Dermis blood vessel endothelial cell (primary cell): ENCODE data around the gene FRS3. TPM values are rescaled to one million over a fixed set of nuclear protein-coding genes. Genes with fewer than 3 reads are reported as not detected.
A peak's percentile ranks its signal among the peaks of the same experiment; 100 is the strongest.

Experiments used
- DNase-seq: peaks from one replicate; pipeline ENCODE4 v3.0.0; 2010
- total RNA-seq: library from RNA; depleted of rRNA; stranded (reverse); fragments of >200 nt; gene quantifications from 2 replicates; pipeline ENCODE4 v1.2.3, GENCODE V29; 2014

Gene FRS3
- total RNA-seq, 1 donor from 2014 or later, result 1.2 TPM

DNA sequence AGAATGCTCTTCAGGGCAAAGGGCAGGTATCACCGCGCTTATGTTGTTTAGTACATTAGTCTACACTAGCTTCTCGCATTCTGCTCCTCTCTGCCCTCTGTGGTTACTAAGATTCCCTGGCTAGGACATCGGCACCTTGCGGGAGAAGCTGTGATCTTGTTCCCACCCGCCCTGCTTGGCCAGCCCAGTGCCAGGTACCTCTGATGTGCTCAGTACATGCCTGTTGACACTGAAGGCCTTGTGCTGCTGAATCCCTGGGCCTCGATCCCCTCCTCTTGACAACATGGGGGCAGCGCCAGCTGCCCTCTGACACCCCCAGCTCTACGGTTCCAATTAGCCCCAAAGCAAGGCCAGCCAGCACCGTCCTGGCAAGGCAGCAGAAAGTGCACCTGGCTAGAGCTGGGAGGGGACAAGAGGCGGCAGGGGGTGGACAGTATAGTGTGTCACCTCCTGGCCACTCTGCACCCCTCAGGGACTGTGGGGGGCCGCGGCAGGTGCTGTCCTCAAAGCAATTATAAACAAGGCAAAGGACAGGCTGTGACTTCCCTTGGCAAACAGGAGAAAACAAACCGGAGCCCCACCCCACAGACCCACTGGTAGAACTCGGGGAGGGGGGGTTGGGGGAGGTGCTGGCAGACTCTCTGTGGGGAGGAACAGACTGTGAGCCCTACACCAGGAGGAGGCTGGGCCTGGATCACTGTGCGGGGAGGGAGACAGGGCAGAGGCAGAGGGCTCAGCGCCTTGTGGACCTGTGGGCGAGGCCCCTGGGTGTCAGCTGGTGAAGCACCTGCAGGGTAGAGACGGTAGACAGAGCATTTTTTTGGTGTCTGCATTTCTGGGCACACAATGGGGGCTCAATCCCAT is 51.4 kb downstream of the FRS3 start:
- no peak for DNase-seq

GRCh38 chr6:41727705-41728072 is 52.0 kb downstream of the FRS3 start:
- no peak for DNase-seq

DNA sequence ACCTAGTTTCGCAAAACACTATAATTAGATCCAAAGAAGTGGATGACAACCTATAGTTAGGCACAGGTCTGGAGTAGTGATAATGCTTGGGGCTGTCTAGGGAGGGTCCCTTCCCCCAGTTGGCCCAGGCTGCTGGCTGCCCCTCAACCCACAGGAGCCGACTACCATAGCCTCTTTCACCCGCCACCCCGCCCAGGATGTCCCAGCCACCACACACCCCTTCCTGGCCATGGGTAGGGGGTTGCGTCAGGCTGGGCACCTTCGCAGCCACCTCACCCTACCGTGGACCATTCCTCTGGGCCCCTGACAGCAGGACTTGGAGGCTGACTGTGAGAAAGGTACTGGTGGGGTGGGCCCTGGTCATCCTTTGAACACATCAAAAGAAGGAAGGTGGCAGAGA is 52.8 kb downstream of the FRS3 start:
- no peak for DNase-seq

DNA sequence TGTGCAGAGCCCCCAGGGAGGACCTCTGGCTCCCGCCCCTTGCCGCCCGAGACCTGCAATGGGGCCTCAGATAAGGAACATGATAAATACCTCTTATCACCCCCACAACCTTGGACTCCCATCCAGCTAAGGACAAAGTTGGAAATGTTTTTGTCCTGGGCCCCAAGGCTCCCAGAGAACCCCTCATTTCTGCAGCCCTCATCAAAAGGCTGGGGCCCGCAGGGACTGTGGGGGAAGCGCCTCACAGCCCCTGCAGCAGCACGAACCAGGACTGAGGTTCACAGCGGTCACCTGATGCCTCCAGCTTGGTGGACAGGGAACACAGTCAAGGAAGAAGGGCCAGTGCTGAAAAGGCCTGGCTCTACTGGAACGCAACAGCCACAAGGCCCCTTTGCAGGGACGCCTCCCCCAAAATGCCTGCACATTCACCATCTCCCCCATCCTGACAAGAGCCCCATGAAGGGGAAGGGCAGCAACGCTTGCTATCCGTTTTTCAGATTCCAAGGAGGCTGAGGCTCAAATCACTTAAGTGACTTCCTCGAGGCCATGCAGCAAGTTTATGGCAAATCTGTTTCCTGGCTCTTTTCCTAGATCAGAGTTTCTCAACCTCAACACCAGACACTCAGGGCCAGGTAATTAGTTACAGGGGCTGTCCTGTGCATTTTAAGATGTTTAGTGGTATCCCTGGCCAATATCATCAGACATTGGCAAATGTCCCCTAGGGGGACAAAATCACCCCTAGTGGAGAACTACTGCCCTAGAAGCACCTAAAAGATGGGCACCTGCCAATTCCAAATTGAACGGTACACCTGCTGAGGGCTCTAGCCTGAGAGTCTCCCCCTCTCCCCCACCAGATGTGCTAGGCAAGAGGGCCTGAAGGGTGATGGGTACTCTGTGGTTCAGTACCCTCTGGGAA is 54.9 kb downstream of the FRS3 start:
- DNase-seq, result no peak

DNA sequence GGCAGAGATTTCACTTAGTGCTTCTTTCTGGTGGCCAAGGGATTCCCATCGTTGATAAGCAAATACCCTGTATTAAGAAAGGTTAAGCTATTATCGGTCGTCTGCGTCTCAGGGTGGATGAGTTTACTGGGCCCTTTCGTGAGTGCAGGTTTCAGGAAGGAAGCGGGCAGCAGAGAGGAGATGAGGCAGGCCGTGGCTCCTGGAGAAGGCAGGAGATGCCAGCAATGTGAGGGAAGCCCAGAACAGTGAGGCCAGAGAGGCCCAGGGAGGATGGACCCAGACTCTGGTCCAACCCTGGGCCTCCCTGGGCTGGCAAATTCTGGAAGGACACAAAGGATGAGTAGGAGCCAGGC is 55.5 kb downstream of the FRS3 start:
- DNase-seq, result no peak

- peak; percentile 47 for DNase-seq
These were observed 56.0 kb downstream of the FRS3 start for GRCh38 chr6:41723530-41724227.

DNA sequence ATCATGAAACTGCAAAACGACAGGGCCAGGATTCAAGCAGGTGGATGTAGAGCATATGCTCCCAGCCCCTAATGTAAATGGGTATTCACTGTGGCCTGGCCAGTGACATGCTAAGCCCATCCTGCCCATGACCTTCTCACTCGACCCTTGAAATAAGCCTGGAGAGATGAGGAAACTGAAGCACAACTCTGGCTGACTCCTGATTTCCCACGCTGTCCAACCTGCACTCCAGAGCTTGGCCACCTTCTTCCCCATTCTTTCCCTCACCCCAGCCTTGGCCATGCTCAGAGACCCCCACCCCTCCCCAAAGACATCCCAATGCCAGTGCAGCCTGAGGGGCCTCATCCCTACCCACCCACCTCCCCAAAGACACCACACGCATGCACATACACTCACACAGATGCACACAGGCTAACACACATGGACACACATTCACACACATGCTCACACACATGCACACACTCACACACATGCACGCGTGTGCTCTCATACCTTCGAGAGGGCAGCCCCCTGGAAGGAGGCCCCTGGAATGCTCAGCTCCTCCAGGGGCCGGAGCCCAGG is 56.7 kb downstream of the FRS3 start:
- DNase-seq, result no peak

- DNase-seq, result no peak
These were observed 58.3 kb downstream of the FRS3 start for GRCh38 chr6:41721414-41721813.

DNA sequence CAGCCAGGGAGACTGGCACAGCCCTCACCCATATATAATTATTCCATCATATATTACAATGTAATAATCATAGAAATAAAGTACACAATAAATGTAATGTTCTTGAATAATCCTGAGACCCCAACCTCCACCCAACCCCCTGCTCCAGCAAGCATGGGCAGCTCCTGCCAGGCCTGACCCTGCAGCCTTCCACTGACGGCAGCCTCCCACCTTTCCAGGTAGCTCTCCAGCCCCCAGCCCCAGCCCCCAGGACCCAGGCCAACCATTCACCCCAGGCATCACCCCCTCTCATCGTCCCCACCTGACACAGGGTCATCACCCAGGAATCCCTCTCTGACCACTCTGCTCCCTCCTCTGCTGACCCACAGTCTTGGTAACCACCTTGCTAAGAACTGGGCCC is 58.9 kb downstream of the FRS3 start:
- no peak for DNase-seq

- DNase-seq, result no peak
These were observed 59.5 kb downstream of the FRS3 start for GRCh38 chr6:41720262-41720620.

Other genes starting within 250 kb of the FRS3 start
- 4.4 and 9.2 TPM in 2 replicates for gene FOXP4, start 233.5 kb downstream of the FRS3 start, total RNA-seq
- gene MDFI, start 141.4 kb downstream of the FRS3 start, total RNA-seq, result 34.0 and 37.8 TPM in 2 replicates
- 5.7 and 6.5 TPM in 2 replicates for gene TFEB, start 44.3 kb downstream of the FRS3 start, total RNA-seq
- not detected in 2 replicates for gene PGC, start 32.5 kb downstream of the FRS3 start, total RNA-seq
- 6.9 and 10.4 TPM in 2 replicates for gene PRICKLE4, start 882 bp upstream of the FRS3 start, total RNA-seq
- gene TOMM6, start 7.8 kb upstream of the FRS3 start, total RNA-seq, result 76.0 and 85.6 TPM in 2 replicates
- gene USP49, start 115.5 kb upstream of the FRS3 start, total RNA-seq, result 2.9 and 3.1 TPM in 2 replicates
- 36.5 and 47.5 TPM in 2 replicates for gene MED20, start 141.2 kb upstream of the FRS3 start, total RNA-seq
- 15.8 and 22.1 TPM in 2 replicates for gene BYSL, start 141.6 kb upstream of the FRS3 start, total RNA-seq
- 59.1 and 60.1 TPM in 2 replicates for gene CCND3, start 161.9 kb upstream of the FRS3 start, total RNA-seq